NCI-H1436 (cell line): ENCODE data around the gene SAMD14.
"Not testable (repeated sequence)": the region's sequence is repeated elsewhere in the genome, so short reads cannot be mapped to it uniquely, and the experiment has no call there.

Experiments used
- DNase-seq: peaks from one replicate; lab custom pipeline; 2025; lab: John Stamatoyannopoulos, UW

Gene SAMD14

GRCh38 chr17:50074227-50074626 is 55.7 kb downstream of the SAMD14 start:
- DNase-seq = no peak

- no peak for DNase-seq
These were observed 57.0 kb downstream of the SAMD14 start for GRCh38 chr17:50072925-50073324.

GRCh38 chr17:50072130-50072529 is 57.8 kb downstream of the SAMD14 start:
- DNase-seq = no peak

DNA sequence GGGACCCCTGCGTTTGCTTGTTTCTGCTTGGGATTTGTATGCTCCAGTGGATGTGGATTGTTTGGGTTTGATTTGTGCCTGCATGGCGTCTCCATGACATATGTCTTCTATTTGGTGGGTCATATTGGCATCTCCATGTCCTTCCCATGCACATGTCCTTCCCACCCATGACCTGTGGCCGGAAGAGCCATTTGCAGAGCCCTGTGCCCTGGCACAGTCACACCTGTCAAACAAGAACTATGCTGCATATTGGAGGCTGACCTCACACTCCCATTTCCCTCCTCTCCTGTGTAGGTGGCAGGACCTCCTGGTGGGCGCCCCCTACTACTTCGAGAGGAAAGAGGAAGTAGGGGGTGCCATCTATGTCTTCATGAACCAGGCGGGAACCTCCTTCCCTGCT is 58.3 kb downstream of the SAMD14 start:
- DNase-seq = no peak

DNA sequence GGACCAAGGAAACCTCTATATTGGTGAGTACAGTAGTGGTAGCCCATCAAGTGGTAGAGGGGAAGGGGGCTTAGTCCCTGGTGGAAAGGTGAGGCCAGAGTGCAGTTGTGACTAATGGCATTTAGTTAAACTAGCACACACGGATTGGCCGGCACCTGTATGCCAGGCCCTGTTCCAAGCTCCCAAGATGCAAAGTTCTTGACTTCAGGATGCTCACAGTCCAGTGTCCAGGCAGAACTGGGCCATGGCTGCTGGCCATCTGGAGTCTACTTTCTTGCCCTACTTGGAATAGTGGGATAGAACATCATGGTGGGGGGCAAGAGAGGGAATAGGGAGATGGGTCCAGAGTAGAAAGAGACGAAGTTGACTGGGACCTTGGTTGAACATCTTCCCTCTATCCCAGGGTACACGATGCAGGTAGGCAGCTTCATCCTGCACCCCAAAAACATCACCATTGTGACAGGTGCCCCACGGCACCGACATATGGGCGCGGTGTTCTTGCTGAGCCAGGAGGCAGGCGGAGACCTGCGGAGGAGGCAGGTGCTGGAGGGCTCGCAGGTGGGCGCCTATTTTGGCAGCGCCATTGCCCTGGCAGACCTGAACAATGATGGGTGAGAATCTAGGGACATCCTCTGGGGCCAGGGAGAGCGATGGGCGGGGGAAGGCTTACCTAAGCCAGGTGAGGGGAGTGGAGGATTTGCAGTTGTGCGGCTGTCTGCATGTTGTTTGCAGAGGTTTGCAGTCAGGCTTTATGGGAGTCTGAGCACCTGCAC is 58.9 kb downstream of the SAMD14 start:
- no peak for DNase-seq

- DNase-seq = no peak
These were observed 62.0 kb downstream of the SAMD14 start for GRCh38 chr17:50067996-50068395.

DNA sequence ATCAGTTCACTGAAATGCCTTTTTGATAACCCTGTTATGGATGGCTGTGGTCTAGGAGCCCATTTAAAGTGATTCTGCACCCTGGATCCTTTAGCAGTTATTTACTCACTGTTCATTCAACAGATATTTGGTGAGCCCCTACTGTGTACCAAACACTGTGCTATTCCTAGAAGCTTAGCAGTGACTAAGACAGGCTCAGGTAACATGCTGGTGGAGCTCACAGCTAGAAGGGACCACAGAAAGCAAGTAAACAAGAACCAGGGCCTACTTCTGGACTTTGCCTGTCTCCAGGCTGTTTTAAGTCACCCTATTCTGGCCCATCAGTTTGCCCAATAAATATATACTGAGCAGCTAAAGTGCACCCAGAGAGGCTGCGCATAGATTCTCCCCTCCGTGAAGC is 63.0 kb downstream of the SAMD14 start:
- no peak for DNase-seq

DNA sequence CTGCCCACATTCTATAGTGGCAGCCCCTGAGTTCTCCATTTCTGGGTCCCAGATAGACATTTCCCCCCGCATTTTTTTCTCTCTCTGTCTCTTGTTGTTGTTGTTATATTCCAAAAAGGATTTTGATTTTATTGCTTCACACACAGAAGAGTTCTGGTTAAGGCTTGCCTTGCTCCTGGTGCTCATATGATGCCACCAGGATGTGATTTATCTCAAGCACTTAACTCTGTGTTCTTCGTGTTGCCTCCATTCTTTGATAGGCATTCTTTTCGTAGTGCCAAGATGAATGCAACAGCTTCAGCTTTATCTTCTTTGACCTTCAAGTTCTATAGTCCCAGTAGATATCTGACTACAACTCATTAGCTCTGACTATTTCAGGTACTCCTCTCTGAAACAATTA is 64.9 kb downstream of the SAMD14 start:
- DNase-seq = no peak

DNA sequence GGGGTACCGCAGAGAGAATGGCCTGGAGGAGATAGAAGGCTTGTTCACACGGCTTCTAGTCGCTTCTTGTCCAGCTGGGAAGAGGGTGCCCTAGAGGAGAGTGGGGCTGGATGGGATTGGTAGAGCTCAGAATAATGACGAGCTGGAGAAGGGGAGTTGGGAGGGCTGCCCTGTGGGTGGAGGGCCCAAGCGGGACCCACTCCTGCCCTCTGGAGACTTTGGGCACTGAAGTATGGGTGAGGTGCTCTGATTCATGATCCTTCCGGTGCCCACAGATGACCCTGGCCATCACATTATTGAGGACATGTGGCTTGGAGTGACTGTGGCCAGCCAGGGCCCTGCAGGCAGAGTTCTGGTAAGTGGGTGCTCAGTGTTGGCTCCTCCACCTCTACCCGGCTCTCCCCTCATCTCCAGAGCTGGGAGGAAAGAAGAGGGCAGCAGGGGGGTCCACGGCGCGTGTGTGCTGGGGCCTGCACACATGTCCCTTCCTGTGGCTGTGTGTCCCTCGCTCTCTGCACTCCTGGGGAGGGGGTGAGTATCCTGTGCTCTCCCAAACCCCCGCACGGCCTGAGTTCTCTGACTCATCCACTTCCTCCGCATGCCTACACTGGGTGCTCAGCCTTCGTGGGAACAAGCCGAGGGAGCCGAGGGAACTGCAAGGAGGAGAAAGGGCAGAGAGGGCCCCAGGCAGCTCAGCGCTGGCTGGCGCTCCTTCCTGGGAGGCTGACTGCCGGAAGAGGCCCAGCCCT is 65.5 kb downstream of the SAMD14 start:
- DNase-seq = no peak

- no peak for DNase-seq
These were observed 66.3 kb downstream of the SAMD14 start for GRCh38 chr17:50063561-50064252.

DNA sequence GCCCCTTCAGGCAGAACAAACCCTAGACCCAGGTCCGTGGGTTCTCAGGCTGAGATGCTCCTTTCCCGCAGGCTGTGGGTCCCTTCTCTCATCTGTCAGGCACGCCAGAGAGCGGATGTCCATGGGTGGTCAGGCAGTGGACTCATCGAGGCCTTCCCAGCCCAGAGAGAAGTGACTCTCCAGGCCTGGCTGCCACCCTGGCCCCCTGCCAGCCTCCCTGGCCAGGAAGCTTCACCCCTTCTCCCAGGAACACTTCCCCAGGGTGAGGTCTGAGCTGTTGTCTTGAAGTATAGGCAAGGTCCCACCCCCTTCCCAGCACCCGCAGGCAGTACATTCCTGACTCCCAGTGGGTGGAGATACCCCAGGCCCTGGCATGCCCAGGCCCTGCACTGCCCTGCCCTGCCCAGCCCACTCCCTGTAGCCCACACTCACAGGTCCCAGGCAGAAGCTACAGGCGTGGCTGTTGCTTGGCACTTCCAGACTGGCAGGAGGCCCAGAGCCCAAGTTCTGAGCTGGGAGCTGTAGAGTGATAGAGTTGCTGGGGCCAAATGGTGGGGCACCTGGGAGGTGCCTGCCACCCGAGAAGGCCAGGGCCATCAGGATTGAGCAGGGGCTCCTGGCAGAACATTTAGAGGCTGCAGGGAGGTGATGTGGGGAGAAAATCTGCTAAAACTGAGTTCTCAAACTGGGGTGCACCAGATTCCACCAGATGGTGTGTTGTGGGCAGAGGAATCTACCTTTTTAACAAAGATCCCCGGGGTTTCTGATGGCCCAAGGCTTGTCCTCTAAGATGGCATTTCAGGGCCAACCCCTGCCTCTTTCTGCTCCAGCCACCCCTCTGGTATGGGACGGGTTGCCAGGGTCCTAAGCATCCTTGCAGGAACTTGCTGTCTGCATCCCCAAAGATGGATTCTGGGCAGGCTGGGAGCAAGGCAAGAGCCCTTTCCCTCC is 67.4 kb downstream of the SAMD14 start:
- no peak for DNase-seq

- DNase-seq = not testable (repeated sequence)
These were observed 68.3 kb downstream of the SAMD14 start for GRCh38 chr17:50061713-50062045.

- no peak for DNase-seq
These were observed 68.8 kb downstream of the SAMD14 start for GRCh38 chr17:50060951-50061712.
